ENCODE data around the gene CTAGE1.

Gene CTAGE1

DNA sequence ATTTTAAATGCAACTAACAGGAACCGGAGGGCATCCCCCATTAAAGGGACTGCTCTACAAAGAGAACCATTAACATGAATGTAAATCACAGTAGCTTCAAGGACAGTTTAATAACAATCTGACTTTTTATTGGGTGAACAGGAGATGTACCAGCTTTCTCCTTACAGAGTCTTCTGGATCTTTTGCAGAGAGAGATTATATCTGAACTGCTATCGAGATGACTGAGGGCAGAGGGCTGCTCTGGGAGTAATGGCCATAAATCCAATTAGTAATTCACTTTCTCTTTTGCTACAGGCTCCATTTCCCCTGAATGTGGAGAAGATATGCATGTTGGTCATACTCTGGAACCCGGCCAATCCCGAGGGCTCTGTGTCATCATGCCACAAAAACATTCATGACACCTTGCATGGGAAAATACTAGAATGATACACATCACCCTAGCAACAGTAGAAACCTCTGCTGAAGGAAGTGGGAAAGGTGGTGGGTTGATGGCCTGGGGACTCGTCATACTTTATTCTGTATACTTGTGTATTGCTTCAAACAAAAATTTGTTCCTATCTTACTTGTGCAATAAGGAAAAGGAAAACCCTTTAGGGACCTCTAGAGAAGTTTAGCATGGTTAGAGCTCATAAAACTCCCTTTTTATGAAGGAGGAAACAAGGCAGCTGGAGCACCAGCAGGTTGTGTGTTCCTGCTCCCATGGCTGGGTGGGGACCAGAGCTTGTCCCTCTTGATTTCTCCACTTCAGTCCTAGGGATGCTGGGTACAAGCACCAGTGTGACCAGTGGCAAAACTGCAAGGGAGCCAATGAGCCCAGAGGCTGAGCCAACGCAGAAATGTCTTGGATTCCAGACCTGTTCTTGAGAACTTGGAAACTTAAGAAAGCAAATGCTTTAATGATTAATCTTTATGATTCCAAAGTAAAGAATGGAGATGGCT lies 26.0 kb downstream of the CTAGE1 start:
- no peak for DNase-seq (ENCODE audit: low spot score)

- DNase-seq (ENCODE audit: low spot score) = no peak
These were observed 29.9 kb downstream of the CTAGE1 start for GRCh38 chr18:22387787-22388186.

DNA sequence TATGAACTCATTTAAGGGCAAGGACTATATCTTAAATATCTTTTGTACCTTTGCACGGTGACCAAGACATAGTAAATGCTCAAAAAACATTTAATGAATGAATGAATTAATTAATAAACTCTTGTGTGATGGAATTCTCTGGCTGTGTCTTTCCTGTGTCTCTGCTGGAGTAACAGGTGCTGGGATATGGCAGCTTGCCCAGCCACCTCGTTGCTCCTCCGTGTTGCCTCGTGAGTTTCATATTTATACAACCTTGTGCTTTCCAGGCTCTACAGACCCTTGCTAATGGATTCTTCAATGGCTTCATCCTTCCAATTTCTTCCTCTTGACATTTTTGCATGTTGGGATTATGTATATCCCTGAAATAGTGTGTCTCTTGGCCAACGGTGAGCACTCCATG lies 30.4 kb downstream of the CTAGE1 start:
- no peak for DNase-seq (ENCODE audit: low spot score)

- no peak for DNase-seq (ENCODE audit: low spot score)
These were observed 32.0 kb downstream of the CTAGE1 start for GRCh38 chr18:22385718-22386117.

DNA sequence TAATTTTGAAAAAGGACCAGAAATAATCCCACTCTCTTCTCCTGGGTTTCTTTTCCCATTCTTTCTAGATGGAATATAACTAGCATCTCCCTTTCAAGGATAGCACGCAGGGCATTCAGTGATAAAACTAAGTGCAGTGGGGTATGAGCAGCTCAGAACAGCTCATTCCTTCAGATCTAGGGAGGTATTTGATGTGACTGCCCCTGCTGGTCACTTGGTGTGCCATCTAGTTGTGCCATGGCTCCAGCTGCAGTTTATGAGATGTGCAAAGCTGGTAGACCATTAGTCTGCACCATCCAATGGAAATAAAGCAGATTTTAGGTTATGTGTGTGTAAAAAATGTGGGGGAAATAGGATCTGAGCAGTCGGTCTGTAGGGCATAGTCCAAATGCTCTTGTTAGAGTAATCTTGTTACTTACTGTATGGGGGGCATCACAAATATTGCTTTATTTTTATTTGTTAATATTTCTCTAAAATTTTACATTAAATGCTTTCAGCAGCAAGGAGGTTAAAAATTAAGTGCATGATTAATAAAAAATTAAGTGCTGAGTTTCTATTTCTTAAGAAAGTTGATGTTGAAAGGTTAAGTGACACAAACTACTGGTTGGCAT lies 38.9 kb downstream of the CTAGE1 start:
- DNase-seq (ENCODE audit: low spot score) = no peak

DNA sequence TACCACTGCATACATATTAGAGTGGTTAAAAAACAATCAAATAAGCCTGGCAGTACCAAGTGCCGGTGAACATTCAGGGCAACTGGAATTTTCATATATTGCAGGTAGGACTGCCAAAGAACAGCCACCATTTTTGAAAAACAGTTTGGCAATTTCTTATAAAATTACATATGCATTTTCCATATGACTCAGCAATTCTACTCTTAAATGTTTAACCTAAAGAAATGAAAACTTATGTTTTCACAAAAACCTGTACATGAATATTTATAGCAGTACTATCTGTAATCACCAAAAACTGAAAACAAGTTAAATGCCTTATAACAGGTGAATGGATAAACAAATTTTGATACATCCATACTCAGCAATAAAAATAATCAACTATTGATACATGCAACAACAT lies 39.9 kb downstream of the CTAGE1 start:
- DNase-seq (ENCODE audit: low spot score) = no peak

DNA sequence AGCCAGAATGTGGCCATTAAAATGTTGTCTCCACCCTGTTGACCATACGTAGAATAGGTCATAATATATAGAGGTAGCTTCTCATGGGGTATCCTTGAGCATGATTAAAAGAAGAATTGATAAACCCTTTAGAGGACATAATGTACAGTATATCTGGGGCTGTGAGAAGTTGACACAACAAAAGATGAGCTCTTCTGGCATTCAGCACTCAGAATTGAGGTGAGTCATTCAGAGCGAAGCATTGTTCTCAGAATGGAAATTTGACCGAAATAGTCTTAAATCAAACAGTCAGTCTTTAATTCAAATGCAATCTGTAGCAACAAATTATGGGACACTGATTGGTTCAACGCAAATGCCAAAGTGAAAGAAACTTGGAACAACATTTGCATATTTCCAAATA lies 47.3 kb downstream of the CTAGE1 start:
- no peak for DNase-seq (ENCODE audit: low spot score)

- DNase-seq (ENCODE audit: low spot score) = no peak
These were observed 49.7 kb downstream of the CTAGE1 start for GRCh38 chr18:22368021-22368420.

- no peak for DNase-seq (ENCODE audit: low spot score)
These were observed 50.4 kb downstream of the CTAGE1 start for GRCh38 chr18:22367303-22367702.

DNA sequence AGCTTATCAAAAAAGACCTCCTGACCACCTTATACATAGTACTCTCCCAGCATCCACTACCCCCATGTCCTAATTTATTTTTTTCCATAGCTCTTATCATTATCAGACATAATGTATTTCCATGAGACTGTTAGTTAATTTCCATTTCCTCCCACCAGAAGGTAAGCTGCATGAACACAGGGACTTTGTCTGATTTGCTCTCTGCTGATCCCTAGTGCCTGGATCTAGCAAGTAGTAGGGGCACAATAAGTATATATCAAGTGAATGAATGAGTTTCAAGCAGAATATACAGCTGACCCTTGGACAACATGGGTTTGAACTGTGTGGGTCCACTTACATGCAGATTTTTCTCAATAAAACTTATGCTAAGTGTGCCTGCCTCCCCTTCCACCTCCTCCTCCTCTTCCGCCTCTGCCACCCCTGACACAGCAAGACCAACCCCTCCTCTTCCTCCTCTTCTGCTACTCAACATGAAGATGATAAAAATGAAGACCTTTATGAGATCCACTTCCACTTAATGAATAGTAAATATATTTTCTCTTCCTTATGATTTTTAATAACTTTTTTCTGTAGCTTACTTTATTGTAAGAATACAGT lies 53.8 kb downstream of the CTAGE1 start:
- no peak for DNase-seq (ENCODE audit: low spot score)

Measured in globus pallidus (tissue), 1 donor.